ENCODE data around the gene TMEM178A.

DNA sequence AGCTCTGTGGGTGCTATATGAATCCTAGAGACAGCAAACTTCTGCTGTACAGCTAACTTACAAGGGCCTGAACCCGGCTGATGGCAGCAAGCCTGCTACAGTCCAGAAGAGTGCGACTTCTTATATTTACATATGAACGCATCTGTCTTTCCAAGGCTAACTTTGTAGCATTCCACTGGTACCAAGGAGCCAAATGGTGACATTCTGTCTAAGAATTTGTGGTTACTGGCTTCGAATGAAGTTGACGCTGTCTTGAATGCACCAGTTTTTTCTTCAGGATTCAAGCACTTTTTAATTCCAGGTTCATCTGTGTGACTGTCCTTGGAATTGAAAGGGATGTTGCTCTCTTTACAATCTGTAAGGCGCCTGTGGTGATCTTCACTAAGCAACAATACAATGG is 70.9 kb downstream of the TMEM178A start:
- no peak for TF ChIP-seq CTCF (IDR thresholded peaks at IDR 0.05)
- no peak for TF ChIP-seq POLR2A (IDR thresholded peaks at IDR 0.05)
